ENCODE results near the gene SLC25A48. TPM values are rescaled to one million over a fixed set of nuclear protein-coding genes. Genes with fewer than 3 reads are reported as not detected.
A peak's percentile ranks its signal among the peaks of the same experiment; 100 is the strongest.

SLC25A48 gene
- total RNA-seq, 1 donor = not detected

GRCh38 chr5:135842737-135843136, 8.3 kb downstream of the SLC25A48 start:
- no peak overlapping the region for H3K4me2 ChIP-seq (ENCODE audit: insufficient read depth, low read length)

GRCh38 chr5:135843571-135844337, 9.3 kb downstream of the SLC25A48 start:
- no peaks in the 10 kb centered on the region for H3K36me3 ChIP-seq (ENCODE audit: insufficient read depth, low read length)
- H3K4me3 ChIP-seq (ENCODE audit: insufficient read depth, low read length) = no peak overlapping the region
- no peaks in the 10 kb centered on the region for H3K4me1 ChIP-seq (ENCODE audit: insufficient read depth, low read length)
- H4K20me1 ChIP-seq (ENCODE audit: insufficient read depth, low read length) = no peaks in the 10 kb centered on the region
- DNase-seq (ENCODE audit: insufficient read length, low spot score, missing footprints) = no peak
- H3K4me2 ChIP-seq (ENCODE audit: insufficient read depth, low read length) = no peak overlapping the region
- H2AFZ ChIP-seq (ENCODE audit: low read length) = no peak overlapping the region
- H3K79me2 ChIP-seq (ENCODE audit: insufficient read depth, low read length) = no peaks in the 10 kb centered on the region
- H3K27ac ChIP-seq (ENCODE audit: low read depth, low read length) = no peak overlapping the region
- no peak for TF ChIP-seq CTCF (IDR thresholded peaks at IDR 0.05; ENCODE audit: extremely low read depth, low read depth, low read length)
- peaks cover 13% of the 10 kb centered on the region for H3K27me3 ChIP-seq (ENCODE audit: insufficient read depth, low read length)
- no peaks in the 10 kb centered on the region for H3K9me3 ChIP-seq (ENCODE audit: low read depth, low read length)

More at GRCh38 chr5:135842737-135843136, 8.3 kb downstream of the SLC25A48 start:
- Histone ChIP-seq H3K9me3 (ENCODE audit: low read depth, low read length) (no peaks in the 10 kb centered on the region), H3K27me3 (ENCODE audit: insufficient read depth, low read length) (peaks cover 13% of the 10 kb centered on the region), H2AFZ (ENCODE audit: low read length) (no peak overlapping the region), H3K4me3 (ENCODE audit: insufficient read depth, low read length) (no peak overlapping the region), H3K79me2 (ENCODE audit: insufficient read depth, low read length) (no peaks in the 10 kb centered on the region), H3K36me3 (ENCODE audit: insufficient read depth, low read length) (no peaks in the 10 kb centered on the region), H3K4me1 (ENCODE audit: insufficient read depth, low read length) (no peaks in the 10 kb centered on the region), H3K27ac (ENCODE audit: low read depth, low read length) (no peak overlapping the region), H4K20me1 (ENCODE audit: insufficient read depth, low read length) (no peaks in the 10 kb centered on the region)
- DNase-seq (ENCODE audit: insufficient read length, low spot score, missing footprints) = no peak
- TF ChIP-seq CTCF (IDR thresholded peaks at IDR 0.05; ENCODE audit: extremely low read depth, low read depth, low read length) = no peak

- no peaks in the 10 kb centered on the region for H4K20me1 ChIP-seq (ENCODE audit: insufficient read depth, low read length)
- peaks cover 19% of the 10 kb centered on the region for H3K27me3 ChIP-seq (ENCODE audit: insufficient read depth, low read length)
- H3K4me1 ChIP-seq (ENCODE audit: insufficient read depth, low read length) = no peaks in the 10 kb centered on the region
- no peaks in the 10 kb centered on the region for H3K9me3 ChIP-seq (ENCODE audit: low read depth, low read length)
- DNase-seq (ENCODE audit: insufficient read length, low spot score, missing footprints) = no peak
- no peak overlapping the region for H2AFZ ChIP-seq (ENCODE audit: low read length)
- H3K36me3 ChIP-seq (ENCODE audit: insufficient read depth, low read length) = no peaks in the 10 kb centered on the region
- no peak overlapping the region for H3K4me3 ChIP-seq (ENCODE audit: insufficient read depth, low read length)
- no peak for TF ChIP-seq CTCF (IDR thresholded peaks at IDR 0.05; ENCODE audit: extremely low read depth, low read depth, low read length)
- H3K4me2 ChIP-seq (ENCODE audit: insufficient read depth, low read length) = no peak overlapping the region
- no peak overlapping the region for H3K27ac ChIP-seq (ENCODE audit: low read depth, low read length)
- H3K79me2 ChIP-seq (ENCODE audit: insufficient read depth, low read length) = no peaks in the 10 kb centered on the region
Measured at GRCh38 chr5:135846311-135846710, 11.8 kb downstream of the SLC25A48 start.

GRCh38 chr5:135847976-135848375, 13.5 kb downstream of the SLC25A48 start:
- no peaks in the 10 kb centered on the region for H3K4me1 ChIP-seq (ENCODE audit: insufficient read depth, low read length)
- no peak for TF ChIP-seq CTCF (IDR thresholded peaks at IDR 0.05; ENCODE audit: extremely low read depth, low read depth, low read length)
- H3K79me2 ChIP-seq (ENCODE audit: insufficient read depth, low read length) = no peaks in the 10 kb centered on the region
- H4K20me1 ChIP-seq (ENCODE audit: insufficient read depth, low read length) = no peaks in the 10 kb centered on the region
- H3K9me3 ChIP-seq (ENCODE audit: low read depth, low read length) = no peaks in the 10 kb centered on the region
- no peak overlapping the region for H2AFZ ChIP-seq (ENCODE audit: low read length)
- DNase-seq (ENCODE audit: insufficient read length, low spot score, missing footprints) = peak; percentile 19
- H3K4me3 ChIP-seq (ENCODE audit: insufficient read depth, low read length) = no peak overlapping the region
- H3K36me3 ChIP-seq (ENCODE audit: insufficient read depth, low read length) = no peaks in the 10 kb centered on the region
- H3K27ac ChIP-seq (ENCODE audit: low read depth, low read length) = no peak overlapping the region
- no peak overlapping the region for H3K4me2 ChIP-seq (ENCODE audit: insufficient read depth, low read length)
- peaks cover 21% of the 10 kb centered on the region for H3K27me3 ChIP-seq (ENCODE audit: insufficient read depth, low read length)
